Stimulated activated CD8-positive, alpha-beta memory T cell treated with anti-CD3 and anti-CD28 coated beads, Interleukin-12 subunit alpha, Interleukin-12 subunit beta, amount 100 ng/mL, for 24 hours (primary cell): Measurements from ENCODE around the gene ADAMTS17.

Source experiments
- DNase-seq: peaks from one replicate; pipeline ENCODE4 v3.0.0-alpha.2; 2020; ENCODE audit errors: extremely low read depth

ADAMTS17 gene

DNA sequence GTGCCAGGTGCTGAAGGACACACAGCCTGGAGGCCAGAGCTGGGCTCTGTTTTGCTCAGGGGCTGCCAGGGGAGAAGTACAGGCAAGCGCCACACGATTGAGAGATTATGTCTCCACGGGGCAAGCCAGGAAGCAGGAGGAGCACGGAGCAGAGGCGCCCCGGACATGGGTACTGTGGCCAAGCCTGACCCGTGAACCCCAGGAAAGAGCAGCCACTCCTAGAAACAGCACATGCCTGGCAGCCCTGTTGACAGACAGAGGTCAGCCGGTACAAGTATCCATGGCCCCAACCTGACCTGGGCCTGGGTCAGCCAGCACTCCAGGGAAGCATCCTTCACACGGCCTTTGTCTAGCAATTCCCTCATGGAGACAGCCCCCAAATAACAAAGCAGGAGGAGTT lies 89.4 kb downstream of the ADAMTS17 start:
- DNase-seq = no peak

DNA sequence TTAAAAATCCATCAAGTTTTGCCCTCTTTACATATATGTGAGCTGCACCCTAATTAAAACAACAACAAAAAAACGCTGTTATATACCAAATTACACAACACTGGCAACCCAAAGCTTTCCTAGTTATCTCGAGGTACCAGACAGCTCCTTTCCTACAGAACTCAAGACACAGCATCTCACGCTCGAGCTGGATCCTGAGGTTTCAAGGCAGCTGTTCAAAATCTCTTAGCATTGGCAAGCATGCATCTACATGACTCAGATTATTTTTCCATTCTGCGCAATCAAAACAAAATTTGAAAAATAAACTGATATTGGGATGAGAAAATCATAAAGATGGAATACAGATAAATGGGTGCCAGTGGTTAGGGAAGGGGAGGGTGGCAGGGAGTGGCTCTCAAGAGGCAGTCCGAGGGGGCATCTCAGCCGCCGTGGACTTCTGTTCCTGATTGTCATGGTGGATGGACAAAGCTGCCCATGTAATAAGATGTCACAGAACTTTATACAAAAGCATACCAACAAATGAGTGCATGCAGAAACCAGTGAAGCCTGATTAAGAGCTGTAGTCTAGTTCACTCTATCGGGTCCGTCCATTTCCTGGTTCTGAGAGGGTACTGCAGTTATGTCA lies 91.5 kb downstream of the ADAMTS17 start:
- no peak for DNase-seq

DNA sequence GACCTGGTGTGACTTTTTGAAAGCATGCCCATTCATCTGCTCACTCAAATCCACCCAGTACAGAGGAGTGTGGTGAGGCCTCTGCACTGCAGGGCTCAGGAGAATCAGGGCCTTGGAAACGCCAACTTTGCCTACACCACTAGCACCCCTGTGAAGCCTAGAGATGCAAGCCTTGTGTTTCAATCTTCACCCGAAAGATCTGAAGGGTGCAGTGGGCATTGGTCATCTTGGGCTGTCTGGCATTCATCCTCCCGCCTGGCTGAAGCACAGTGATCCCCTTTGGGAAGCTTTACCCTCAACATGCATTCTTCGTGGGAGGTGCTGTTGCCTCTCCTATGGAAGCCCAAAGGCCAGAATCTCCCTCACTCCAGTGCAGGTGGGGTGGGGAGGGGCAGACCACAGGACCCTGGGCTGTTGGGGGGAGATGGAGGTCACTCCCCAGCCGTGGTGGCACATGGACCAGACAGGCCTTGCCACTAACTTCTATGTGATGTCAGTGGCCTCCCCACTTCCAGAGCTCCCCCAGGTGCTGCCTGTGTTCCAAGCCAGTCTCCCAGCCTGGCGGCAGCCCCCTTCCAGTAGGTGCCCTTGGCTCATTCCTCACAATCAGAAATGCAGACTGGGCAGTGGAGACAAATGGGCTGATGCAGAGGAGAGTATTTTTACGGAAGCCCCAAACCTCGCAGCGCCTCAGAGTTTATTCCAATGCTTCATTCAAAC lies 92.5 kb downstream of the ADAMTS17 start:
- no peak for DNase-seq

DNA sequence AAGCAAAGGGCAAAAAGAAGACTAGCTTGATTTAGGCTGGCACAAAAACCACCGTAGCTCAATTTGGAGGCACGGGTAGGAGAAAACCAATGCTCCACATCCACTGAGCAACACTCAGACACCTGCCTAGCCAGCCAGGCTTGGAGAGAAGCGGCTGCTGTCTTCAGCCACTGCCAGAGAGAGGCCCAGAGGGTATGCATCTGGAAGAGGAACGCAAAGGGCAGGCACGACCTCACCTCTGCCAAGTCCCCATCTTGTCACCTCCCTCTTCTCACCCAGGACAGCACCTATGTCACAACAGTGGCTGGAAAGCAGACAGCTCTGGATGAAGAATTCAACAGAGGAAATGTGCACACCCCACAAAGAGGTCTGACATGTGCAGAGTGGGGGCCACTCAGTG lies 93.5 kb downstream of the ADAMTS17 start:
- DNase-seq = no peak

DNA sequence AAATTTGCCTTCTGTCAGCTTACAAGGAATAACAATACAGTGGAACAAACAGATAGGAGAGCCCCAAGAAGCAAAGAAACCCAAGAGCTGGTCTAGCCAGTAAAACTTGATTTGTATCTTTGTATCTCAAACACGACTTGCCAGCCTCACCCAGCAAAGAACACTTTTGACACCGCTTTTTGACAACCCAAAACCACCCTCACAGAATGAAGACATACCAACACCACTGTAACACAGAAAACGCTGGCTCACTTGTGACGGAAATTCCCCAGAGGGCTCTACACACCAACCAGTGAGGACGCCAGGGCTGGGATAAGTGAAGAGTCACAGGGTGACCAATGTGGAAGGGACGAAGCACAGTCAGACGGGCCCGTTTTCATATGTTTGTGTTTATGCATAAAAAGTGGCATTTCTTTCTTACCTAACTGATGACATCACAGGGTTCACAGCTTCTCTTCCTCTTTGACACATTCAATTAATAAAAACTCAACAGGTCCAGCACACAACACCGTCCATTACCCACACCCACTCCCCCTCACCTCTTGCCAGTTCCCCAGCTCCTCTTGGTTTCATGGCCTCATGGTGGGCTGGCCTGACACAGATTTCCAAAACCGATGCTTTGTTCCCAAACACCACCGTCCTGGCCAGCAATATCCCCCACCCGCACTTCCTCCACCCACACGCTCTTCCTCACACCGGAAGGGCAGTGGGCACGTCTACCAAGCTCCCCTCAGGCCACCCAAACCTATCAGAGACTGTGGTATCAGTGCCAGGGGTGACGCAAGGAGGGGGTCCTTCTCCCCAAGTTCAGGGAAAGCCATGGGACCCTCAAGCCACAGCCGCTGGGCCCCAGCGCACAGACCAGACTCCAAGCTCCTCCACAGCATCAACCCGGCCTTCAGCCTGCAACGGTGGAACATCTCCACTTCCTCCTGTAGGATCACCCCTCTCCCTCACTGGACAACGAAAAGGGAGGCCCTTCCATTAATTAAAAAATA lies 94.2 kb downstream of the ADAMTS17 start:
- DNase-seq = no peak

DNA sequence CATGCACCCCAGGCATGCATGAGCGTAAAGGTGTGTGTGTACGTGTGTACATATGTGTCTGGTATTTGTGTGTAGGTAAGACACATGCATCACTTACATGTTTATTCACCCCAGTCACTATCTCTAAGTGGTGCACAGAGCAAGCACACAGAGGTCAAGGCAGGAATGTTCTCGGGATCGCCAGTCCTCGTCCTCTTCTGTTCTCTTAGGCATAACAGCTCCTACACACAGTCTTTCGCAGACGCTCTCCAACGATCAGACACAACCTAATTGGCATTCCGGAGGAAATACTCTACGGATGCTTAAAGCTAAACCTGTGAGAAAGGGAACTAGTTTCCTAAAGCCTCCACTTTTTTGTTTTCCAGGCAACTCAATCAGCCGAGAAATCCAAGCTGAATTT lies 95.9 kb downstream of the ADAMTS17 start:
- DNase-seq = no peak

DNA sequence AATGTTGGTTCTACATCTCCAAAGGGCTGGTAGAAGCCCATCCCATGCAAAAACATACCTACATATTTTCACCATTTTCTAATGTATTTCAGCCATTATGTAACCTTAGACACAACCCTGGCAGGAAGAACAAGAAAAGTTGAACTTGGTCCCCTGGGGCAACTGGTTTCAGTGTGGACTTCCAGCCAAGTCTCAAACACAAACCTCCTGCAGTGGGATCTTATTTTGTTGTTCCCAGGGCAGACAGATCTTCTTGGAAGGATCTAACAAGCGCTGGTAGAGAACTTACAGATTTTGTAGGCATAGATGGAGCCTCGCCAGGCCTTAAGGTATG lies 96.3 kb downstream of the ADAMTS17 start:
- DNase-seq = no peak

DNA sequence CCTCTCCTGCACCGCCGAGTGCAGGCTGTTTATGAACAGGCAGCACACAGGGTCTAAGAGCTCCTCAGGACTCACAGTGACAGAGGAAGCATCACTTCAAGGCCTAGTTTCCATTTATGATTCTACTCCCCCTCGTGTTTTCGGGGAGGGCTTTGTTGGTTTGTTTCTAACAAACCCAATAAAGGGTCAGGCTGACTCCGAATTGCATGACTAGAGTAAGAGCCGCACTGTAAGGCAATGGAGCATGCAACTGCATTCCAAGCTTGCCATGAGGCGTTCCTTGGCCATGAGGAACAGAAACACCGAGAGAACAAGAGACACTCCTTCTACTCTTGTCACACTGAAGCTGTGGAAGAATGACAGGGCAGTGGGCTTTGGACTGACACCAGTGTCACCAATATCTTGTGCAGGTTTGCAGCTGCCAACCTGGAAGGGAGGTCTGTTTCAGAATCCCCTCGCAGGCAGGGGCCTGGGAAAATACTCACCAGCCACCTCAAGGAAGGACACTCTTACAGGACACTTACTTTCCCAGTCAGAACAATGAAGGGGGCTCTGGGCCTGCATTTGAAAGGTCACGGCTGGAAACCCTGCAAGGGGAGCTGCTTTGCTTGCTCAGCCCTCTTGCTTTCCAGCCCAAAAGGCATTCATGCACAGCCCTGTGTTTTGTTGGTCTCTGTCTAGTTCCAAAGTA lies 96.8 kb downstream of the ADAMTS17 start:
- DNase-seq = no peak

DNA sequence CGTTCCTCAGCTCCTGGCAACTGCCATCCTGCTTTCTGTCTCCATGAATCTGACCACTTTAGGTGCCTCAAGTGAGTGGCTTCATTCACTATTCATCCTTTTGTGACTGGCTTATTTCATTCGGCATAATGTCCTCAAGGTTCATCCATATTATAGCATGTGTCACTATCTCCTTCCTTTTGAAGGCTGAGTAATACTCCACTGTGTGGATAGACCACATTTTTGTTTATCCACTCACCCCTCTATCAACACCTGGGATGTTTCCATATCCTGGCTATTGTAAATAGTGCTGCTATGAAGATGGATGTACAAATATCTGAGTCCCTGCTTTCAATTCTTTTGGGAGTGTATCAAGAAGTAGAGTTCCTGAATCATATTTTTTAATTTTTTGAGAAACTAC lies 98.8 kb downstream of the ADAMTS17 start:
- no peak for DNase-seq

DNA sequence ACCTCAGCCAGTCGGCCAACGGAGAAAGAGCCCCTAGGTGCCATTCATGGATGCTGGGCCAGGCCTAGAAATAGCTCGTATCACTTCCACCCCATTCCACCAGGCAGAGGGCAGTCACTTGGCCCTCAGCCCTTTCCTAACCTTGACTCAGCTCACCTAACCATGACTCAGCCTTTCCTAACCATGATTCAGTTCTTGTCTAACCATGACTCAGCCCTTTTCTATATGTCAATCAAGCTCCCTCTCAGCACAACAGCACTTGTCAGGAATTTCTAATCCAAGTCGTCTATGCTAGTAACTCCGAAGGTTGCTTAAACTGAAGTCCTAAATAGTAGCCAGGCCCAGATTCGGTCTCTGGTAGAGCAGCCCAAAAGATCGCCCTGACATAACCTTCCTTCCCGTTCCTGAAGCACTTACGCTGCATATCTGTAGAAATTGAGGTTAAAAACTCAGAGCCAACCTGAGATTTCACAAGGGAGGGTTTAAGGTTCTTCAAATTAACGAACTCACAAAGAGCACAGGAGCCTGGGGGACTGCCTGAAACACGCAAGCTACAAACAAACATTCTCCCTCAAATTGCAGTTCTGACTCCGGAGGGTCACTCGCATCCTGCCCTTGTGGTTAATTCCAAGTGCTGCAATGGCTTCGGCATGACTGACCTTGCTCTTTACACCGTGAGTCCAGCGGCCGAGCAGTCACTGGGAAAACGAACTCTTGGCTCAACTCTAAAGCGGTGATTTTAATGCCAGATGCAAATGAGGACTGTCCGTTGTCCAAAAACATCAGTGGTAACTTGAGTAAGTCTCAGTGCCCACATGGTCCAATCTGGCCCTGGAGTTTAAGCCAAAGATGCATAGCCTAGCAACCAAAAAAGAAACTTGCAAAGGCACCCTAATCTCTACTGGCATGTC lies 99.9 kb downstream of the ADAMTS17 start:
- DNase-seq = no peak

DNA sequence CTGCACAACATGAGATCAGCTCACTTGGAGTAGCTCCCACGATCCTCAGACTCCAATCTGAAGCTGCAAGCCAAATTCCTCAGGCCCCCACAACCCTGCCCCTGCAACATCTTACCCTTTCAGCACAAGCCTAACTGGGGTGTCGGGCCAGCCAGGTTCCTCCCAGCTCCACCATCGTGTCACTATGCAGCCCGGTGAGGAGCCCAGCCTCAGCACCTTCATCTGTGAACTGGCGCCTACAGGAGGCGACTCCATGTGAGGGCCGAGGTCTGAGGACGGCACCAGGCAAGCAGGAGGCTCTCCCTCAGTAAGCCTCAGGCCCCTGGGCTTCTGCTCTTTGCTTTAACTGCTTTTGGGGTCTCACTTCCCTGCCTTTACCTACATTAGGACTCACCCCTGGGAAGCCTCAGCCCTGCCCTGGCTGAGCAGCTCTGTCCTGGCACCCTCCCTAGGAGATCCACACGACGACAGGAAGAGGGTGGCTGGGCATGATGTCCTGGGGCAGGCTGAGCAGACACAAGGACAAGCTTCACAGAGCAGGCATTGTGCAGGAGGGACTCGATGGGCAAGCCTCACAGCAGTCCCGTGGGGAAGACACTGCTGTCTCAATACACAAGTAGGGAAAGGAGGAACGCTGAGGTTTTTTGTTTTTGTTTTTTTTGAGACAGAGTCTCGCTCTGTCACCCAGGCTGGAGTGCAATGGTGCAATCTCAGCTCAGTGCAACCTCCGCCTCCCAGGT lies 104.6 kb downstream of the ADAMTS17 start:
- DNase-seq = no peak

DNA sequence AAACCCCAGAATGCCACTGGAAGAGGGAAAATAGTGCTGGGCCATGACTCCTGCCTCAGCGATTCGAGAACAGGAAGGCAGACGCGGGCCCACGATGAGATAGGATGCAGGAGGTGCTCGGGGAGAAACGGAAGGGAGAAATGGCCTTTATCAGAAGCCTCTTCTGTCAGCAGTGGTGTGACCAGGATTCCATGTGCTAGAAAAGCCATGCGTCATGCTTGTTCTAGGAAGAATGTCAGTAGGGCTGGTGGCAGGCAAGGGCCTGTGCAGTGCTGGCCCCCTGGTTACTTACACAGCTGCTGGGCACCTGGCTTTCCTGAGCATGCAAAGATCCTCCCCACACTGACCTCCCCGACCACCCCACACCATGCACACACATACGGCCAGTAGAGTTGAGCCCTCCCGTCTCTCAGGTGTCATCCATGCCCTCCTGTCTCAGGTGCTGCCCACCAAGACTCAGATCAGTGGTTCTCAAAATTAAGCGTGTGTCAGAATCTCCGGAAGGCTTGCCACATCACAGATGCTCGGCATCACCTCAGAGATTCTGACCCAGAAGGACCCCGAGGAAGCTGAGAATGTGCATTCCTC lies 106.7 kb downstream of the ADAMTS17 start:
- DNase-seq = no peak

DNA sequence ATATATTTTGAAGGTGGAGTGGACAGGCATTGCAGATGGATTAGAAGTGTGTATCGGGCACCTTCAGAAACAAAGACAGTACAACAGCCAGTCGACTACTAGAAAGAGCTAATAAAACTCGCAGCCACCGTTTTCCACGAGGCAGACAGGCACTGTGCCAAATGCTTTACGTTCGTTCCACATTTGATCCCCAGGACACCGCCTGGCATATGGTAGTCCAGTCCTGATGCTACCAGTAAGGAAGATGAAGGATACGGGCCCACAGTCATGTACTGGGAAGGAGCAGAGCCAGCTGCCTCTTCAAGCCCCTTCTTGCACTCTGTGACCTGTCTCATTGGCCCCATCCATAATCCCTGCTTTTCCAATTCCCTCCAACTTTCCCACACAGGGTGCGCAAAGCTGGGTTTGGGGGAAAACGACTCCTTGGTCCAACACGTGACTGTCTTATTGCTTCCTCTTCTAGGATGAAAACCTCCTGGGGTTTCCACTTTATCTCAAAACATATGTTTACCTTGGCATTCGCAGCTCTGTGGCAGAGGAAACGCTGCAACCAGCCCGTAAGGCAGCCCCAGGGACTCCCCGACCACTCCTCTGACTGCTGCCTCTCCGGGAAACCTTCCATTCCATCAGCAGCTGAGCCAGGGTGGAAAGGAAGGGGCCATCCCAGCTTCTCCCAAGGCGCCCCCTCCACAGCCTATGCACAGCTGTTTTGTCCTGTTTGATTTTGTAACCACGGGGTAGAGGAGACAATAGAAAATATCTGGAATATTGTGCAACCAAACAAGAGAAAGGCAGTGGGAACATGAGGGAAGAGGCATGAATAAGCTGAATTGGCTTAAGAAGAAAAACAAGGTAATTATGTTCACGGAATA lies 107.4 kb downstream of the ADAMTS17 start:
- no peak for DNase-seq

DNA sequence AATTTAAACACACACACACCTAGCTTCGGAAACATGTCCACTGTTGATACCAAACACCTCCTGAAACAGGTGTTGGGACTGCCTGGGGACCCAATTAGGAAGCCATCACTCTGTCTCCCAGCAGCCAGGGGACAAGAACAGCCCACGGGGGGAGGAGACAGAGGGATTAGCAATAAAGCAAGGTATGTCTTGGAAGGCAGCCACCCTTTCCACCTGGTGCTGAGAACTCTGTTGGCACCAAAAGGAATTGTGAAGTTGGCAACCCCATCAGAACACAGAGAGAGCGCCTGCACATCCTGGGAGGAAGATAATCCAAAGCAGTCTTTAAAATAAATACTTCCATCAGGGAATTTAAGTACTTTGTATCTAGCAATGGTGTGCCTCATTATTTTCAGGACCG lies 111.0 kb downstream of the ADAMTS17 start:
- DNase-seq = no peak

DNA sequence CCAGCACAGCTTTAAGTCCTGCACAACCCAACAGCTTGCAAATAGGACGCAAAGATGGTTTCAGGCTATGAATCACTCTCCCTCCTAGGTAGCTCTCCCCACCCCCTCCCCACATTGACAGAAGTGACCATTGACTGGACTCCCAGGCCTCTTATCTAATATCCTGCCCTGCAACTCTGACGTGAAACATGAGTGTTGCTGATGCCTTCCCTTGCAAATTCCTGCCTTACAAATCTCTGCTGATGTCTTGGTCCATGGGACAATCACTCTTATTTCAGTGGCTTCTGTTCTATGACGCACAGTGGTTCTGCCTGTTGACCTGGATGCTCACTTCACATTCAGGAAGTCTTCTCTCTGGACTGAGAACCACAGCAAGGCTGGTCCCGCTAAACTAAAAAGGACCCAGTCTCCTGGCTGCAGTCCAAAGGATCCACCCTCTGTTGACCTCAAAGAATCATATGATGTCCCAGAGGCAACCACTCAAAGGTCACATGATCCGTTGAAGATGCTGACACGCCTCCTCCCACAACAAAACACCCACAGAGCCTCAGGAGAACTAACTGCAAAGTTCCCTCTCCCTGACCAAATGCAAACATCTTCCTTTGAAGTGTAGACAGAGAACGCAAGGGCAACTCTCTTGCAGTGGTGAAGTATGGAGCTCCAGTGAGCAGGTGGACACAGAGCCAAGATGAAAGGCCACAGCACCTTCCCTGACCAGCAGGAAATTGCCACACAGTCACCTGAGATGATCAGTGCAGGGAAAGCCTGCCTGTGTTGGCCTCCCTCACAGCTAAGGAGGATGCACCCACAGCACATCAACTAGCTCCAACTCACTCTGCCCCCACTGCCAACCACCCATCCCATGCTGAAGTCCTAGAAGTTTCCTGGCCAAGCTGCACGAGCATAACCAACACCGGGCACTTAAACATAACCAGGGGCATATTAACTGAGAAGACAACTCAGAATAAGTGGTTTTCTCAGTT lies 112.3 kb downstream of the ADAMTS17 start:
- no peak for DNase-seq

DNA sequence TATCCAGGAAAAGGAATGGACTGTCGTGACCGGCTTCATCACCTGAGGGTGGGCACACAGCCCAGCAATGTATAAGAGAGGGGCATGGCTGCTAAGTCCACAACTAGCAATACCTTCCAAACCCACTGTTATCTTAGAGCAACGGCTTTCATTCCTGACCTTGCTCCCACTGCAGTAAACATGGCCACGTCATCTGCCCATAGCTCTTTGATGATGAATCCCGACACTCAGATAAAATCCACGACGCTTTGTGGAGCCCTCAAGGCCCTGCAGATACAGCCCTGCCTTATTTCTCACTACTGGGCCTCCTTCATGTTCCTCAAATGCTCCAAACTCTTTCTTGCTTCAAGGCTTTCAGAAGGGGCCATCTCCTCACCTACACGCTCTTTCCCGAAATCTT lies 114.0 kb downstream of the ADAMTS17 start:
- no peak for DNase-seq

DNA sequence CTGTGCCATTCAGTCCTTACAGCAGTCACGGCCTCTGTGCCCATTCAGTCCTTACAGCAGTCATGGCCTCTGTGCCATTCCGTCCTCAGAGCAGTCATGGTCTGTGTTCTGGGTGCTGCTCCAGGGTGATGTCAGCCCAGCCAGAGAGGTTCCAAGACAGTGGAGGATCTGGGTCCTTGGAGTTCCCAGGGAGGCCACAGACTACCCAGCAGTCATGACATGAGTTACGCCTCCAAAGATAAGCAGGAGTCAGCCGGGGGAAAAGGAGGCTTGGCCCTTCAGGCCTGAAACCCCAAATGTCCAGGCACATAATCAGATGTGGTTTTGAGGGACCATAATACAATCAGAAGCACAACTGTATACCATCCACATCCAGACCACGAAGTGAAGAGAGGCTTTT lies 115.7 kb downstream of the ADAMTS17 start:
- no peak for DNase-seq
